Progenitor cell of endocrine pancreas (in vitro differentiated cells): ENCODE results near the gene LCE3E. TPM values are rescaled to one million over a fixed set of nuclear protein-coding genes. Genes with fewer than 3 reads are reported as not detected.

Experiments used
- DNase-seq: peaks from one replicate; pipeline ENCODE4 v3.0.0; 2021; ENCODE audit warnings: low spot score; ENCODE audit not compliant: unreplicated experiment
- H3K27ac Mint-ChIP-seq: 2 replicates; pipeline ENCODE4 v1.8.0; 2021; ENCODE audit warnings: mild to moderate bottlenecking, moderate library complexity, mixed read lengths
- H3K27me3 Mint-ChIP-seq: 2 replicates; pipeline ENCODE4 v1.8.0; 2021; ENCODE audit warnings: mixed read lengths
- H3K36me3 Mint-ChIP-seq: 2 replicates; pipeline ENCODE4 v1.8.0; 2022; ENCODE audit warnings: mixed read lengths; ENCODE audit not compliant: insufficient read depth
- H3K4me1 Mint-ChIP-seq: 2 replicates; pipeline ENCODE4 v1.8.0; 2021; ENCODE audit warnings: low read depth, mixed read lengths
- H3K4me3 Mint-ChIP-seq: 2 replicates; pipeline ENCODE4 v1.8.0; 2021; ENCODE audit warnings: low read depth, mild to moderate bottlenecking, moderate library complexity, mixed read lengths
- H3K9me3 Mint-ChIP-seq: 2 replicates; pipeline ENCODE4 v1.8.0; 2021; ENCODE audit warnings: low read depth, mixed read lengths
- CTCF ChIP-seq: fragments of 200-600 bp; sonication (generic); IDR thresholded peaks from one replicate; pipeline ENCODE4 v1.5.0; 2021; ENCODE audit warnings: antibody characterized with exemption, mild to moderate bottlenecking; ENCODE audit not compliant: unreplicated experiment
- long read RNA-seq: library from polyadenylated mRNA; unstranded; transcript quantifications from one replicate; pipeline ENCODE4 v2.0.0, GENCODE V29; 2020
- total RNA-seq: library from RNA; stranded (reverse); gene quantifications from 2 replicates; pipeline ENCODE4 v1.2.1, GENCODE V29; 2021

LCE3E gene
- total RNA-seq, result not detected in 2 replicates
- long read RNA-seq, result 0 reads

GRCh38 chr1:152566681-152567080 lies at the start of gene LCE3E:
TSS of gene LCE3E (minus strand) at chr1:152566780. CDS start at chr1:152566208, 572 bp downstream.
- Mint-ChIP-seq H3K27me3 (no peaks in the 10 kb centered on the region), H3K36me3 (peaks cover 3% of the 10 kb centered on the region), H3K4me3 (no peak within 1 kb of the TSS), H3K27ac (no peak within 1 kb of the TSS), H3K9me3 (peaks cover 72% of the 10 kb centered on the region), H3K4me1 (no peaks in the 10 kb centered on the region)
- DNase-seq, result no peak
- no peak for TF ChIP-seq CTCF

GRCh38 chr1:152613511-152613910 lies 46.9 kb upstream of the LCE3E start, which contains the start of gene LCE3B:
TSS of gene LCE3B (plus strand) at chr1:152613811. CDS start at chr1:152613811, 0 bp downstream.
- no peak for TF ChIP-seq CTCF
- Mint-ChIP-seq H3K4me1 (no peaks in the 10 kb centered on the region), H3K27ac (no peak within 1 kb of the TSS), H3K27me3 (no peaks in the 10 kb centered on the region), H3K9me3 (peaks cover 24% of the 10 kb centered on the region), H3K36me3 (no peaks in the 10 kb centered on the region), H3K4me3 (no peak within 1 kb of the TSS)
- no peak for DNase-seq

- Mint-ChIP-seq H3K27ac (no peak within 1 kb of the TSS), H3K4me3 (no peak within 1 kb of the TSS), H3K36me3 (no peaks in the 10 kb centered on the region), H3K9me3 (peaks cover 11% of the 10 kb centered on the region), H3K27me3 (no peaks in the 10 kb centered on the region), H3K4me1 (no peaks in the 10 kb centered on the region)
- no peak for TF ChIP-seq CTCF
- no peak for DNase-seq
Observed at GRCh38 chr1:152599934-152600333, 33.4 kb upstream of the LCE3E start, which contains the start of gene LCE3C. TSS of gene LCE3C (plus strand) at chr1:152600234. CDS start at chr1:152600732, 498 bp downstream.

GRCh38 chr1:152596986-152597385 lies 30.4 kb upstream of the LCE3E start:
- peaks cover 10% of the 10 kb centered on the region for H3K9me3 Mint-ChIP-seq

GRCh38 chr1:152585586-152585985 lies 19.0 kb upstream of the LCE3E start:
- H3K36me3 Mint-ChIP-seq, result no peaks in the 10 kb centered on the region
- no peak for TF ChIP-seq CTCF
- no peak overlapping the region for H3K4me3 Mint-ChIP-seq
- H3K9me3 Mint-ChIP-seq, result peaks cover 43% of the 10 kb centered on the region
- H3K4me1 Mint-ChIP-seq, result no peaks in the 10 kb centered on the region
- H3K27me3 Mint-ChIP-seq, result no peaks in the 10 kb centered on the region
- no peak for DNase-seq
- no peak overlapping the region for H3K27ac Mint-ChIP-seq

More at GRCh38 chr1:152596986-152597385, 30.4 kb upstream of the LCE3E start:
- H3K4me3 Mint-ChIP-seq, result no peak overlapping the region
- no peak overlapping the region for H3K27ac Mint-ChIP-seq
- DNase-seq, result no peak
- no peaks in the 10 kb centered on the region for H3K4me1 Mint-ChIP-seq
- no peak for TF ChIP-seq CTCF
- H3K36me3 Mint-ChIP-seq, result no peaks in the 10 kb centered on the region
- no peaks in the 10 kb centered on the region for H3K27me3 Mint-ChIP-seq
